Stimulated activated CD4-positive, alpha-beta T cell treated with anti-CD3 and anti-CD28 coated beads, Interleukin-12 subunit alpha, Interleukin-12 subunit beta, amount 100 ng/mL, for 48 hours (primary cell): ENCODE results near the gene MACROH2A1.

Experiments
- DNase-seq, 3 donors: peaks; one replicate each; pipeline ENCODE4 v3.0.0-alpha.2; 2020; ENCODE audit warnings: low read depth in 2 of 3, low spot score in 1 of 3

Gene MACROH2A1

GRCh38 chr5:135333732-135334515 is 65.1 kb downstream of the MACROH2A1 start:
- DNase-seq, result no peak

DNA sequence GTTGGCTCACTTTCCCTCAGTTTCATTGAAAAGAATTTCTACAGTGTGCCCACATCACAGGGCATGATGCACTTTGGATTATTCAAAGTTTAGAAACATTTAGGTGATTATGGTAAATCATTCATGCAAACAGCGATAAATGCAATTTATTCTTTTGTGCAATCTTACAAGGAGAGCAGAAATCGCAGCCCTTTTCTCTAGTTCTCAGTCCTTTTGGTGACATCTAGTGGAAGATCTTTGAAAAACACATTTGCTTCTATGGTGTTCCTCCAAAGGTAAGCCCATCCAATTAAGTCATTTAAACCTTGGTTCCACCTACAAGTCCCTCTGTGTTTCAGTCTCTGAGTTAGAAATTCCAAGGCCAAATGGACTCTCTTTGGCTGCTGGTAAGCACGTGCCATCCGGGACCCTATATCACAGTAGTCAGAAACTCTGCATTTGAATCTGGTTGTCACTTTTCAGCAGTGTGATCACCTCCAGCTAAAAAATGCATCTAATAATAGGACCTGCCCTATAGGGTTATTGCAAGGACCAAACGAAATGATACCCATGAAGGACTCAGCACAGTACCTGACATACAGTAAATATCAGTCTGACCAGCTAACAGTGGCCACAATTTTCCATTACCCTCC is 66.4 kb downstream of the MACROH2A1 start:
- no peak for DNase-seq

DNA sequence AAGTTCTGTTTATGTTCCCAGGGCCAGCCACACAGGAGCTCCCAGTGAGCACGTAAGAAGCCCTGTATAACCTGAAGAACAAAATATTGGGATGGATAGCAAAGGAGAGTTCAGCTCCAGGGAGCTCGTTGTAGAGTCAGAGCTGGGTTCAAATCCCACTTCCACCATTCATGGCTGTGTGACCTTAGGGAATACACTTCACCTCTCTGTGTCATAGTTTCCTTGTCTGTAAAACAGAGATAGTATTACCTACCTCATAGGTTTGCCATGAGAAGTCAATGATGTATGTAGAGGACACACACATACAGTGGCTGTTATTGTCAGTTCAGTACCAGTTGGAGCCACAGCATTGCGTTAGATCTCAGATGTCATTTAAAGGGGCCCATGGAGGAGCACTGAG is 67.4 kb downstream of the MACROH2A1 start:
- DNase-seq, result no peak

DNA sequence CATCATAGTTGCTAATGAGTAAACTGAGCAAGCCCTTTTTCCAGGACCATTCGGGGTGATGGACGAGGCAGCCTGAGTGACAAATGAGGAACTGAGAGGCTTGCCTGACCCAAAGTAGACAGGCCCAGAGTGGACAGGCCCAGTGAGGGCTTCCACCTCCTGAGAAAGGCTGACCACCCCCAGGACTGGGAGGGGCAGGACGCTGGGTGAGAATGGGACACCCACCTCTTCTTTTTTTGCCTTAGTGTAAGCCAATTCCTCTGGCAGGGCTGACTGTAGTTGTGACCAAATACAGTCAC is 68.3 kb downstream of the MACROH2A1 start:
- DNase-seq, result no peak

DNA sequence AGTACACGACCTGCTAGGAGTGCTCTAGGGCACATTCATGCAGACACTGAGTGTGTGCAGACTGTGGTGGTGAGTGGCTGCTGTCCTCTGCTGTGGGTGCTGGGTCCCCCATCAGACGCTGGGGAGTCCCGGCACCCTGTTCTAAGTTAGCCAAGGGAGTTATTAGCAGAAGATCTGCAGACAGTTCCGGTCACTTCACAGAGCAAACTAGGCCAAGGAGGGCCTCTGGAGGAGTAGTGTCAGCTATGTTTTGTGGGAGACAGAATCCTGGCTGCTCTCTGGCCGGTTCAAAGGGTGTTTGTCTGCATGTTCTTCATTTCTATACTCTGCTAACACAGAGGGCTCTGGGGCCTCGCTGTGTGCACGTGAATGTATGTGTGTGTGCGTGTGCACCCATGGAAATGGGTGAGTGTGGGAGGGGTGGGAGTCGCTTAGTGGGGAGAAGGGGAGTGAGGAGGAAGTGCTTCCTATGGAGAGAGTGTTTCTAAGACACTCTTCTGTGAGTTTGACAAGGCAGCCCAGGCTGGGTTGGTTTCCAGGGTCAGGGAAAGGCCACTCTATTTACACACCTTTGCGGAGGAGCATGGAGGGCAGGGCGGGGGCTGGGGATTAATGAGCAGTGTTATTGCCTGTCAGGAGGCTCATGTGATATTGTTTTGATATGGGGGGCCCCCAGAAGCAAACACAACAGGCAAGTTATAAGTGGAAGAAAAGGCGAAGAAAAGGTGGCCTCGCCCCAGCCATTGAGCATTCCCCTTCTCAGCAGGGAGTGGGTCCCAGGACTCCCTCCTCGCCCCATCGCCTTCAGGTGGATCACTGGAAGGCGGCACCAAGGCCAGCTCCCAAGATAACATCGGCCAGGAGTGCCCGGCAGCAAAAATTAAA is 68.9 kb downstream of the MACROH2A1 start:
- DNase-seq, result no peak

DNA sequence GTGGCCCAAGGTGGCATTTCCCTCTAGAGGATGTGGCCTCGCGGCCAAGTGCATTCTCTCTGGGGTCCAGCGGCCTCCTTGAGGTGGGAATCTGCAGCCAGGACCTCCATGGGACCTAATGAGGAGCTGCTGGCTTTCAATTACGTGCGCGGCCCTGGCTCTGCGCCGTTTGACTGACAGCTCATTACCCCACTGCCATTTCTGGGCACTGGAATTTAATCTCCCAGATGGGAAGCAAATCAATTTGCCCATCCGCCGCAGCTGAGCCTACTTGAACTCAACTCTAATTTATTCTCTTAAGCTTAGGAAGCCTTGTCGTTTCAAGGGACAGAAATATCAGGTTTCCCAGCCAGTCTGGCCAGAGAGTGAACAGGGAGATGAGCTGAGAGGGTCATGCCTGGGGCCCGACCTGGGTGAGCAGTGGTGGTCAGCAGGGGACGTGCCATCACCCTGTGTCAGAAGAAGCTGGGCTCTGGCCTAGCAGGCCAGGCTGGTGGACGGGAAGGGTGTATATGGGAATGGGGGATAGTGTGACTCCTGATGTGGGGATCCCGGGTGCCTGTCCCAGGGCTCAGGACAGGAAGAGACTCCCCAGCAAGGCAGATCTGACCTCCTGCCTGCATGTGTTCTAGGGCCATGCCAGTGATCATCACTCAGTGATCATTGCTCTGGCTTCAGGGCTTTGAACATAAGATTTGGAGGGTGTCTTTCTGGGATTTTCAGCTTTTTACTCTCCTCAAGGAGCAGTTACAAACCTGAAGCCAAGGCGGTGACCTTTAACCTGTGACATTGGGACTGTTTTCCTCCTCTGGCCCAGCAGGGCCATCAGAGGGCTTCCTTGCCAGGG is 69.7 kb downstream of the MACROH2A1 start:
- DNase-seq, result no peak

DNA sequence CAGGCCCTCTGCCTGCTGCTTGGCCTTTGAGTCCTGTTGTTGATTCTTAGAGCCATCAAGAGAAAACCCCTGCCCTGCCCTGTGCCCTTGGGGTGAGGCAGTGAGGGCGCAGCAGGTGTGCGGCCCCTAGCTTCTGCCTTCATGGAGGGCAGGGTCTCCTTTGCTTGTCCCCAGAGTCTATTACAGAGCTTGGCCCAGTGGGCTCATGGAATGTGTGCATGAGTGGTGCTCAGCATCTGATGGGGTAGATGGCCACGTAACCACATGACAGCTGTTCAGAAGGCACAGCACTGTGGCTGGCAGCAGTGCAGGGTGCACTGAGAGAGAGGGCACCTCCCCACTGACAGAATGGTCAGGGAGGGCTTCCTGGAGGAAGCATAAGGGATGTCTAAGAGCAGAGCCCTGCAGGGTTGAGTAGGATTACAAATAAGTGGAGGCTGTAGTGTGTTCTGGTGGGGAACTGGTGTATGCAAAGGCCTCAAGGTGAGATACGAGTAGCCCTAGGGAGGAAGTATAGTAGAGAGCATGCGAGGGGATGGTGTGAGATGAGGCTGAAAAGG is 70.8 kb downstream of the MACROH2A1 start:
- DNase-seq, result no peak

DNA sequence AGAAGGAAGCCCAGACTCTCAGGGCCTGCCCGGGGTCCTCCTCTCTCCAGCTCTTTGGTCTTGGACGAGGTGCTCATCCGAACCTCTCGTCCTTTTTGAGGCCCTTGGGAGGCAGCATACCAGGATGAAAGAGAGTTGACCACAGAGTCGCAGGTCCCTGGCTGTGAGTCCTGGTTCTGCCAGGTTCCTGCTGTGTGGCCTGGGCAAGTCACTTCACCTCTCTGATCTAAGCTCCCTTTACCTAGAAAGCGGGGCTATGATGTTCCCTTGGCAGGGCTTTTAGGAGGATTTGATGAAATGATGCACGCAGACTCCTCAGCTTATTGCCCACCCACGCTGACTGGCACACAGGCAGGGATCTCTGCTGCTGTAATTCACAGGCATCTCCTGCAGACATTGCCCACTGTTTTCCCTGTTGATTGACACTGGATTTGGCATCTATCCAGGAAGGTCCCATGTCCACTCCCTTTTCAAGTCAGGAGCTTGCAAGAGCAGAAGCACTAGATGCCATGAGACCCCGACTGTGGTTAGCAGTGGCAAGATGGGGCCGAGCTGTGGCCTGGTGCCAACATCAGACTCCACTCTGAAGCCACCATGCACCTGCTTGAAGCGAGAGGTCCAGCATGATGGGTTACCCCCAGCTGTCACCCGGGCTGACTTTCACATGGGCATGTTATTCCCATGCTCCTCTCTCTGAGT is 71.5 kb downstream of the MACROH2A1 start:
- no peak for DNase-seq

- DNase-seq, result no peak
Measured at GRCh38 chr5:135326296-135327254, 72.5 kb downstream of the MACROH2A1 start.

DNA sequence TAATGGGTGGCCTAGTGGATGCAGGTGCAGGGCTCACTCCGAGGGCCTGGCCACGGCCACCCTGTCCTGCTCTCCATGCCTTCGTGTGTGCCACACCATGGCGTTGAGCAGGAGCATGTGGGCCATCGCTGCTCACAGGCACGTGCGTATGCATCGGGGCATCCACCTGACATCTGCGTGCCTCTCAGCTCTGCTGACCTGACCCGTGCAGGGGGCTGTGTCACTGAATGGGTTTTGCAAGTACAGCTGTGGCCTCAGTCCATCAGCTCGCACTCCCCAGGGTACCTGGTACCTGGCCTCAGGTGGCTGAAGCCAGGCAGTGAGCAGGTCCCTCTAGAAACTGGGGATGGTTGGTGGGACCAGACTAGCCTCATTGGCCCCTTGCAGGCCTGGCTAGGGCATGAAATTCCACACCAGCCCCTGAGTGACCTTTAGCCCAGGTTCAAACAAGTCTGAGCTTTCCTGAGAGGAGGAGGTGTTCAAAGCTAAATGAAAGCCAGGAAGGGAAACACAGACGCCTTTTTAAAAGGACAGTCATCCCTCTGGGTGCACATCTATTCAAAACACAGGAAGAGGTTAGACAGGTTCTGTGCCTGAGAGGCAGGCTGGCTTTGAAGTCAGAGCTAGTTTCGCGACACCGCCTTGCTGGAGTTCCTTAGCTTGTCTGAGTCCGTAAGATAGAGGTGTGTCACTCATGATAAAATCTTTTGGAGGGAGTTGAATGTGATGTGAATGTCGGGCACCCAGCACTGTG is 74.0 kb downstream of the MACROH2A1 start:
- no peak for DNase-seq

- DNase-seq, result no peak
Measured at GRCh38 chr5:135324160-135324559, 74.9 kb downstream of the MACROH2A1 start.

DNA sequence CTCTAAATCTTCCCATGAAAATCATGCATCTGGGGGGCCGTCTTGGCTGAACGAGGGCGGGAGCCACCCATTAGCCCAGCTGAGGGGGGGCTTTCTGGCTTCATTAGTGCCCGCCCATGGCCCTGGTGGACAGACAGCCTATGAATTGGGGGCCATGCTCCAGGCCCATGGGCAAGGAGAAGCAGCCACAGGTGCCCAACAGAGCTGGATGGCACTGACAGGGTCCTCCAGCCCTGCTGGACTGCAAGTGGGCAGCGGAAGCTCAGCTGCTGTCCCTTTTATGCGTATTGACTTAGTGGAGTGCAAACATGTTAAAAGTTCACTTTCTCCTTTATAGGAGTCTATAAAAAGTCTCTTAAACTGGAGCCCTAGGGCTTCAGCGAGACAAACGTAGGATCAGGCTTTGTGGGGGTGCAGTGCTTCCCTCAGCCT is 75.3 kb downstream of the MACROH2A1 start:
- DNase-seq, result no peak

DNA sequence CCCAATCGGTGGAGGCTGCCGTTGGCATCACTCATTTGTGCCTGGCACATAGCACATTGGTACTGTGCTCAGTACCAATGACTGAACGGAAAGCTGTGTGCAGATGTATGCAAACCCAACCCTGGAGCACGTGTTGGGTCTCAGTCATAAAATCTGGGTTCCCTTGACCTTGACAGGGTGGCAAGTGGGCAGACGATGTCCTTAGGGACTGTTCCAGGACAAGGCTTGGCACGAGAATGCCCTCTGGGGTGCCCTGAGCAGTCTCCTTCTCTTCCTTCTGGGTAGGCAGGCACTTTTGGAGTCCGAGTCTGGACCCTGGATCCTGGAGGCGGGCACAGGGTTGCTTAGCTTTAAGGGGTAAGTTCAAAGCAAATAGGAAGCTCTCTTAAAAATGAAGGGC is 75.8 kb downstream of the MACROH2A1 start:
- DNase-seq, result no peak

DNA sequence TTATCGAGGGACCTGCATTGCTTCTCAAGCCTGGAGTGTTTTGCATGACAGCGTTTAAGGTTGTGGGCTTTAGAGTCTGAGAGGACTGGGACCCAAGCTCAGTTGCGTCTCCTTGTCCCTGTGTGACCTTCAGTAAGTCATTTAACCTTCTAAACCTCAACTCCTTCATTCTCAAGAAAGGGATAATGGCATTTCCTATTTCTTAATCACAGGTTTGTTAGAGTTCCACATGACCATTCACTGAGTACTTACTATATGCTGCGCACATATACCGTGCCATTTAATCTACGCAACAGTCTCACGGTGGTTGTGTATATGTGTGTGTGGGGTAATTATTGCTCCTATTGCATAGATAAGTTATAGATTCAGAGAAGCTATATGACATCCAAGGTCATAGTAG is 76.3 kb downstream of the MACROH2A1 start:
- no peak for DNase-seq

- DNase-seq, result no peak
Measured at GRCh38 chr5:135322271-135322670, 76.8 kb downstream of the MACROH2A1 start.

GRCh38 chr5:135320718-135321484 is 78.1 kb downstream of the MACROH2A1 start:
- DNase-seq, result no peak

GRCh38 chr5:135319928-135320606 is 79.0 kb downstream of the MACROH2A1 start:
- no peak for DNase-seq
